IMR-90 (cell line): ENCODE results near the gene ZMYM2. TPM values are rescaled to one million over a fixed set of nuclear protein-coding genes. Genes with fewer than 3 reads are reported as not detected.

Source experiments
- ATAC-seq: fragments of 200-7000 bp; cut with Tn5 transposase; 2 replicates; pipeline ENCODE4 v1.9.1; 2020; ENCODE audit warnings: low read depth, mild to moderate bottlenecking, moderate library complexity
- BruUV-seq: library from RNA; stranded (reverse); fragments of 400-500 nt; replicated peaks from 2 replicates; lab custom pipeline; 2021; lab: Mats Ljungman, UMichigan
- CTCF ChIA-PET: fragments of 300-600 bp; formaldehyde crosslinking; extraction: SDS; loops from one replicate; lab custom pipeline; 2021; ENCODE audit warnings: antibody characterized with exemption; lab: Yijun Ruan, JAX
- POLR2A ChIA-PET: fragments of 300-600 bp; sonication (Branson Sonifier 250); formaldehyde crosslinking; loops from one replicate; lab custom pipeline; 2022; ENCODE audit warnings: antibody characterized with exemption; ENCODE audit not compliant: unreplicated experiment; lab: Charles Lee
- DNase-seq: peaks from one replicate; pipeline ENCODE4 v3.0.0; 2013
- H2AFZ ChIP-seq: replicated peaks from 2 replicates; pipeline ENCODE3; 2013; ENCODE audit warnings: low read length, mild to moderate bottlenecking; ENCODE audit not compliant: poor library complexity
- H2AK5ac ChIP-seq: 2 replicates; pipeline ENCODE4 v1.6.1; 2013; ENCODE audit warnings: low read depth, low read length, inconsistent platforms
- H2AK9ac ChIP-seq: replicated peaks from 2 replicates; pipeline ENCODE3; 2013; ENCODE audit warnings: mild to moderate bottlenecking, low read depth, low read length, moderate library complexity; ENCODE audit not compliant: poor library complexity
- H2BK120ac ChIP-seq: 2 replicates; pipeline ENCODE4 v1.6.1; 2013; ENCODE audit warnings: low read depth, low read length, inconsistent platforms
- H2BK15ac ChIP-seq: 3 replicates; pipeline ENCODE4 v1.6.1; 2013; ENCODE audit warnings: low read depth, low read length, inconsistent platforms
- H2BK20ac ChIP-seq: 2 replicates; pipeline ENCODE4 v1.6.1; 2013; ENCODE audit warnings: low read depth, mild to moderate bottlenecking, inconsistent platforms, low read length, moderate library complexity
- H2BK5ac ChIP-seq: 2 replicates; pipeline ENCODE4 v1.6.1; 2013; ENCODE audit warnings: mild to moderate bottlenecking, low read depth, low read length, inconsistent platforms; ENCODE audit not compliant: poor library complexity, severe bottlenecking
- H3K14ac ChIP-seq: replicated peaks from 2 replicates; pipeline ENCODE4 v1.6.1; 2013; ENCODE audit warnings: low read depth, low read length, inconsistent platforms
- H3K18ac ChIP-seq: 2 replicates; pipeline ENCODE4 v1.6.1; 2013; ENCODE audit warnings: low read depth, low read length, control low read depth
- H3K23ac ChIP-seq: 2 replicates; pipeline ENCODE4 v1.6.1; 2013; ENCODE audit warnings: low read depth, low read length, inconsistent platforms
- H3K27ac ChIP-seq: 2 replicates; pipeline ENCODE4 v1.5.1; 2013; ENCODE audit warnings: mild to moderate bottlenecking, control low read depth, low read length; ENCODE audit not compliant: insufficient read depth
- H3K27me3 ChIP-seq: 2 replicates; pipeline ENCODE4 v1.6.1; 2013; ENCODE audit warnings: low read length; ENCODE audit not compliant: control insufficient read depth, insufficient read depth
- H3K36me3 ChIP-seq: 2 replicates; pipeline ENCODE4 v1.6.1; 2013; ENCODE audit warnings: low read length, mixed read lengths; ENCODE audit not compliant: control insufficient read depth, insufficient read depth
- H3K4ac ChIP-seq: 2 replicates; pipeline ENCODE4 v1.6.1; 2013; ENCODE audit warnings: low read depth, low read length, inconsistent platforms
- H3K4me1 ChIP-seq: 2 replicates; pipeline ENCODE4 v1.6.1; 2013; ENCODE audit warnings: low read length, mixed read lengths; ENCODE audit not compliant: control insufficient read depth, insufficient read depth
- H3K4me2 ChIP-seq: 2 replicates; pipeline ENCODE4 v1.6.1; 2013; ENCODE audit warnings: low read depth, mild to moderate bottlenecking, control low read depth, low read length, moderate library complexity
- H3K4me3 ChIP-seq: 2 replicates; pipeline ENCODE4 v1.5.1; 2013; ENCODE audit warnings: low read depth, mild to moderate bottlenecking, control low read depth, low read length, moderate library complexity; ENCODE audit not compliant: insufficient read depth
- H3K56ac ChIP-seq: 2 replicates; pipeline ENCODE4 v1.6.1; 2013; ENCODE audit warnings: low read length, inconsistent platforms; ENCODE audit not compliant: insufficient read depth; ENCODE audit errors: extremely low read depth
- H3K79me1 ChIP-seq, 2 experiments: 2 replicates each; pipeline ENCODE4 v1.6.1; 2013; ENCODE audit warnings: low read length in 2 of 2, inconsistent platforms in 1 of 2, low read depth in 1 of 2
- H3K9ac ChIP-seq: 2 replicates; pipeline ENCODE4 v1.6.1; 2013; ENCODE audit warnings: low read depth, low read length, control low read depth
- H3K9me1 ChIP-seq: 2 replicates; pipeline ENCODE4 v1.6.1; 2013; ENCODE audit warnings: low read length, inconsistent platforms; ENCODE audit not compliant: insufficient read depth
- H3K9me3 ChIP-seq: 2 replicates; pipeline ENCODE4 v1.6.1; 2013; ENCODE audit warnings: low read length; ENCODE audit not compliant: control insufficient read depth, insufficient read depth
- H4K20me1 ChIP-seq: 2 replicates; pipeline ENCODE4 v1.6.1; 2013; ENCODE audit warnings: low read length, inconsistent platforms; ENCODE audit not compliant: insufficient read depth
- H4K5ac ChIP-seq: 2 replicates; pipeline ENCODE4 v1.6.1; 2013; ENCODE audit warnings: mild to moderate bottlenecking, low read depth, low read length, control low read depth
- H4K8ac ChIP-seq, 2 experiments: 2 replicates each; pipeline ENCODE4 v1.6.1; 2013; ENCODE audit warnings: low read depth in 2 of 2, low read length in 2 of 2, control low read depth in 1 of 2, inconsistent platforms in 1 of 2
- H4K91ac ChIP-seq: 2 replicates; pipeline ENCODE4 v1.6.1; 2013; ENCODE audit warnings: low read depth, low read length, inconsistent platforms; ENCODE audit not compliant: insufficient read depth
- BHLHE40 ChIP-seq: fragments of 150-350 bp; IDR thresholded peaks from 2 replicates; pipeline ENCODE4 v1.6.1; 2016; ENCODE audit warnings: mild to moderate bottlenecking, low read depth, low read length
- CEBPB ChIP-seq: IDR thresholded peaks from 2 replicates; pipeline ENCODE4 v1.6.1; 2012; ENCODE audit warnings: low read depth, low read length, improper control_type of control experiment
- CHD1 ChIP-seq: IDR thresholded peaks from 2 replicates; pipeline ENCODE4 v1.6.1; 2012; ENCODE audit warnings: low read depth, low read length, improper control_type of control experiment
- FOS ChIP-seq: fragments of 150-350 bp; IDR thresholded peaks from 2 replicates; pipeline ENCODE4 v1.6.1; 2016; ENCODE audit warnings: low read depth, low read length
- MAFK ChIP-seq: IDR thresholded peaks from 2 replicates; pipeline ENCODE4 v1.6.1; 2012; ENCODE audit warnings: low read depth, low read length, improper control_type of control experiment
- MAZ ChIP-seq: IDR thresholded peaks from 2 replicates; pipeline ENCODE4 v1.6.1; 2012; ENCODE audit warnings: low read depth, mild to moderate bottlenecking, low read length, improper control_type of control experiment, moderate library complexity, borderline replicate concordance
- MXI1 ChIP-seq: IDR thresholded peaks from 2 replicates; pipeline ENCODE4 v1.6.1; 2012; ENCODE audit warnings: low read depth, mild to moderate bottlenecking, low read length, moderate library complexity, borderline replicate concordance
- NFE2L2 ChIP-seq: fragments of 150-350 bp; IDR thresholded peaks from 2 replicates; pipeline ENCODE4 v1.6.1; 2016; ENCODE audit warnings: low read depth, mild to moderate bottlenecking, low read length
- POLR2A ChIP-seq: IDR thresholded peaks from 2 replicates; pipeline ENCODE4 v1.6.1; 2012; ENCODE audit warnings: mild to moderate bottlenecking, low read depth, low read length
- RAD21 ChIP-seq: IDR thresholded peaks from 2 replicates; pipeline ENCODE4 v1.6.1; 2012; ENCODE audit warnings: low read length, improper control_type of control experiment
- RCOR1 ChIP-seq: IDR thresholded peaks from 2 replicates; pipeline ENCODE4 v1.6.1; 2012; ENCODE audit warnings: mild to moderate bottlenecking, low read length, improper control_type of control experiment; ENCODE audit not compliant: insufficient replicate concordance
- RFX5 ChIP-seq: IDR thresholded peaks from 2 replicates; pipeline ENCODE4 v1.8.0; 2012; ENCODE audit warnings: low read depth, mild to moderate bottlenecking, low read length, moderate library complexity
- SMC3 ChIP-seq: fragments of 150-350 bp; IDR thresholded peaks from 2 replicates; pipeline ENCODE4 v1.6.1; 2016; ENCODE audit warnings: low read depth, mild to moderate bottlenecking, antibody characterized with exemption, low read length, moderate library complexity
- WGBS, 2 experiments: methylation state at CpG; one replicate each; pipeline versions ENCODE4 v1.1.5 to v1.1.7; 2013; ENCODE audit warnings: missing lambda C conversion rate in 2 of 2; ENCODE audit not compliant: insufficient read length in 1 of 2; ENCODE audit errors: extremely low coverage in 2 of 2; 5-methylcytosine and 5-hydroxymethylcytosine counted together
- dilution Hi-C: fragments of 300-500 bp; cut with HindIII; formaldehyde crosslinking; loops from one replicate; pipeline ENCODE4 v1.14.3; 2018; ENCODE audit warnings: low sequenced_read_pairs; ENCODE audit not compliant: unreplicated experiment
- in situ Hi-C: fragments of 300-500 bp; cut with MboI; formaldehyde crosslinking; loops from 3 replicates; pipeline ENCODE4 v1.14.3; 2019; ENCODE audit warnings: low sequenced_read_pairs, inconsistent platforms, mixed read lengths
- intact Hi-C: fragments of 100-400 bp; cut with micrococcal nuclease; formaldehyde crosslinking; loops from 2 replicates; pipeline ENCODE4 v1.10.0; 2022
- polyA plus RNA-seq, 3 experiments: library from polyadenylated mRNA; depleted of rRNA; stranded (reverse); fragments of >200 nt; gene quantifications; 2 replicates each; pipeline ENCODE4 v1.2.3, GENCODE V29; 2012; ENCODE audit warnings: low replicate concordance in 1 of 3
- total RNA-seq: library from RNA; depleted of rRNA; stranded (reverse); fragments of >200 nt; gene quantifications from 2 replicates; pipeline ENCODE4 v1.2.3, GENCODE V29; 2012
- TF ChIP-seq, protein P1 (sequence below): fragments of 150-350 bp; IDR thresholded peaks from 2 replicates; pipeline ENCODE4 v1.6.1; 2016; ENCODE audit warnings: low read depth, mild to moderate bottlenecking, low read length, moderate library complexity, borderline replicate concordance
- TF ChIP-seq, protein P2 (sequence below): fragments of 150-350 bp; IDR thresholded peaks from 2 replicates; pipeline ENCODE4 v1.6.1; 2017; ENCODE audit warnings: mild to moderate bottlenecking, antibody characterized with exemption, low read length, low read depth
- TF ChIP-seq, protein P3 (sequence below): conservative IDR thresholded peaks from 2 replicates; pipeline ENCODE4 v1.5.1; 2012; ENCODE audit warnings: mild to moderate bottlenecking, low read depth, low read length, improper control_type of control experiment

Gene ZMYM2
- total and polyA plus RNA-seq, 2 of the 4 experiments (the other 2 are of a cell fraction), result 15.7 to 51.1 TPM

DNA sequence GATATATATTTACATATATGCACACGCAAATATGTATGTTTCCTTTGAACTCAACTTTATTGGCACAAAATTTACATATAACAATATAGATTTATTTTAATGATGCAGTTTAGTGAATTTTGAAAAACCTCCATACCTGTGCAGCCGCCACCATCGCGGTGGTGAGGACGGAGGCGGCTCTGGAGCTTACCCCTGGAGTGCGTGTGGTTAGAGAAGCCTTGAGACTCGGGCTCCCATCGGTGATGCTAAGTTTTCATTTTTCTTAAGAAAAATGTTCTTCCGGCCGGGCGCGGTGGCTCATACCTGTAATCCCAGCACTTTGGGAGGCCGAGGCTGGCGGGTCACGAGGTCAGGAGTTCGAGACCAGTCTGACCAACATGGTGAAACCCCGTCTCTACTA, 170.5 kb downstream of the ZMYM2 start:
- H3K27ac ChIP-seq, result no peak overlapping the region
- no TSS peak for BruUV-seq
- in situ Hi-C loops, result no loop called here
- POLR2A ChIA-PET, result no interaction called here
- no peak overlapping the region for H3K23ac ChIP-seq
- no peak overlapping the region for H2AK9ac ChIP-seq
- dilution Hi-C loops, result no loop called here
- peaks cover 7% of the 10 kb centered on the region for H3K4me1 ChIP-seq
- no peaks in the 10 kb centered on the region for H4K20me1 ChIP-seq
- no peak overlapping the region for H2BK20ac ChIP-seq
- no peak overlapping the region for H2BK120ac ChIP-seq
- no peak overlapping the region for H3K4ac ChIP-seq
- no peak overlapping the region for H2AFZ ChIP-seq
- H3K14ac ChIP-seq, result no peak overlapping the region
- H2AK5ac ChIP-seq, result no peak overlapping the region
- no peak overlapping the region for H2BK15ac ChIP-seq
- H4K5ac ChIP-seq, result no peak overlapping the region
- H3K27me3 ChIP-seq, result peaks cover 10% of the 10 kb centered on the region
- no peak overlapping the region for H3K56ac ChIP-seq
- H3K9ac ChIP-seq, result no peak overlapping the region
- no peaks in the 10 kb centered on the region for H3K9me3 ChIP-seq
- H3K9me1 ChIP-seq, result no peaks in the 10 kb centered on the region
- H3K79me1 ChIP-seq, result no peaks in the 10 kb centered on the region
- no peak overlapping the region for H2BK5ac ChIP-seq
- WGBS, 2 experiments, result 91% methylated on average over 6 of the region's 18 CpGs; no CpG with 5 or more reads in 1 of the 2 experiments
- intact Hi-C loops, result no loop called here
- no peak overlapping the region for H4K8ac ChIP-seq
- no peak overlapping the region for H3K18ac ChIP-seq
- CTCF ChIA-PET, result no interaction called here
- H3K4me2 ChIP-seq, result no peak overlapping the region
- TF ChIP-seq CEBPB (no peak), MAFK (no peak), MAZ (no peak), POLR2A (no peak), SMC3 (no peak), RCOR1 (no peak), RAD21 (no peak), BHLHE40 (no peak), FOS (no peak), CHD1 (no peak), RFX5 (no peak), MXI1 (no peak), NFE2L2 (no peak)
- TF ChIP-seq, protein P1, sequence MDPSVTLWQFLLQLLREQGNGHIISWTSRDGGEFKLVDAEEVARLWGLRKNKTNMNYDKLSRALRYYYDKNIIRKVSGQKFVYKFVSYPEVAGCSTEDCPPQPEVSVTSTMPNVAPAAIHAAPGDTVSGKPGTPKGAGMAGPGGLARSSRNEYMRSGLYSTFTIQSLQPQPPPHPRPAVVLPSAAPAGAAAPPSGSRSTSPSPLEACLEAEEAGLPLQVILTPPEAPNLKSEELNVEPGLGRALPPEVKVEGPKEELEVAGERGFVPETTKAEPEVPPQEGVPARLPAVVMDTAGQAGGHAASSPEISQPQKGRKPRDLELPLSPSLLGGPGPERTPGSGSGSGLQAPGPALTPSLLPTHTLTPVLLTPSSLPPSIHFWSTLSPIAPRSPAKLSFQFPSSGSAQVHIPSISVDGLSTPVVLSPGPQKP, result no peak
- TF ChIP-seq, protein P2, sequence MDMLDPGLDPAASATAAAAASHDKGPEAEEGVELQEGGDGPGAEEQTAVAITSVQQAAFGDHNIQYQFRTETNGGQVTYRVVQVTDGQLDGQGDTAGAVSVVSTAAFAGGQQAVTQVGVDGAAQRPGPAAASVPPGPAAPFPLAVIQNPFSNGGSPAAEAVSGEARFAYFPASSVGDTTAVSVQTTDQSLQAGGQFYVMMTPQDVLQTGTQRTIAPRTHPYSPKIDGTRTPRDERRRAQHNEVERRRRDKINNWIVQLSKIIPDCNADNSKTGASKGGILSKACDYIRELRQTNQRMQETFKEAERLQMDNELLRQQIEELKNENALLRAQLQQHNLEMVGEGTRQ, result no peak
- TF ChIP-seq, protein P3, sequence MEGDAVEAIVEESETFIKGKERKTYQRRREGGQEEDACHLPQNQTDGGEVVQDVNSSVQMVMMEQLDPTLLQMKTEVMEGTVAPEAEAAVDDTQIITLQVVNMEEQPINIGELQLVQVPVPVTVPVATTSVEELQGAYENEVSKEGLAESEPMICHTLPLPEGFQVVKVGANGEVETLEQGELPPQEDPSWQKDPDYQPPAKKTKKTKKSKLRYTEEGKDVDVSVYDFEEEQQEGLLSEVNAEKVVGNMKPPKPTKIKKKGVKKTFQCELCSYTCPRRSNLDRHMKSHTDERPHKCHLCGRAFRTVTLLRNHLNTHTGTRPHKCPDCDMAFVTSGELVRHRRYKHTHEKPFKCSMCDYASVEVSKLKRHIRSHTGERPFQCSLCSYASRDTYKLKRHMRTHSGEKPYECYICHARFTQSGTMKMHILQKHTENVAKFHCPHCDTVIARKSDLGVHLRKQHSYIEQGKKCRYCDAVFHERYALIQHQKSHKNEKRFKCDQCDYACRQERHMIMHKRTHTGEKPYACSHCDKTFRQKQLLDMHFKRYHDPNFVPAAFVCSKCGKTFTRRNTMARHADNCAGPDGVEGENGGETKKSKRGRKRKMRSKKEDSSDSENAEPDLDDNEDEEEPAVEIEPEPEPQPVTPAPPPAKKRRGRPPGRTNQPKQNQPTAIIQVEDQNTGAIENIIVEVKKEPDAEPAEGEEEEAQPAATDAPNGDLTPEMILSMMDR, result no peak
- no peak for DNase-seq
- no peak overlapping the region for H3K4me3 ChIP-seq
- ATAC-seq, result no peak
- no peaks in the 10 kb centered on the region for H3K36me3 ChIP-seq
- H4K91ac ChIP-seq, result no peak overlapping the region
